Lower leg skin (tissue), 4 donors: ENCODE data around the gene ALG5. TPM values are rescaled to one million over a fixed set of nuclear protein-coding genes. Genes with fewer than 3 reads are reported as not detected.

Experiments
- DNase-seq, 2 donors: peaks; one replicate each; pipeline ENCODE4 v3.0.0-alpha.2; 2019; ENCODE audit warnings: low spot score in 2 of 2
- H3K4me3 ChIP-seq: fragments of 200-600 bp; sonication (generic); 2 replicates; pipeline ENCODE4 v1.5.1; 2017; ENCODE audit warnings: mild to moderate bottlenecking, low read depth; ENCODE audit not compliant: poor library complexity, severe bottlenecking
- POLR2A ChIP-seq, 2 donors: fragments of 450-650 bp; IDR thresholded peaks; one replicate each; pipeline ENCODE4 v1.6.1; 2016 to 2017; ENCODE audit warnings: antibody characterized with exemption in 2 of 2, mild to moderate bottlenecking in 1 of 2, moderate library complexity in 1 of 2
- WGBS, 2 donors: methylation state at CpG; one replicate each; pipeline ENCODE4 v1.1.5; 2018; 5-methylcytosine and 5-hydroxymethylcytosine counted together
- intact Hi-C: fragments of 100-400 bp; cut with DNase I; formaldehyde crosslinking; loops from one replicate; pipeline ENCODE4 v1.15.0; 2023; ENCODE audit warnings: low total_unique reads
- total RNA-seq, 4 donors: library from RNA; depleted of rRNA; stranded (reverse); fragments of >200 nt; gene quantifications; one replicate each; pipeline ENCODE4 v1.1.0, GENCODE V29; 2016
- TF ChIP-seq, protein P1 (sequence below), 3 donors: fragments of 450-650 bp; IDR thresholded peaks; one replicate each; pipeline ENCODE4 v1.5.1; 2016; ENCODE audit warnings: antibody characterized with exemption in 3 of 3, mild to moderate bottlenecking in 3 of 3, moderate library complexity in 2 of 3

The ALG5 gene
- total RNA-seq, result 10 to 100 TPM; 11.8 to 28.1 (median 20.4) TPM

- intact Hi-C loops, result no loop called here
- WGBS, 2 donors, result 0 to 1% methylated on average over 36 to 50 of the region's 52 CpGs
- peak; percentile 80 to 97 for DNase-seq
- TF ChIP-seq, protein P1, sequence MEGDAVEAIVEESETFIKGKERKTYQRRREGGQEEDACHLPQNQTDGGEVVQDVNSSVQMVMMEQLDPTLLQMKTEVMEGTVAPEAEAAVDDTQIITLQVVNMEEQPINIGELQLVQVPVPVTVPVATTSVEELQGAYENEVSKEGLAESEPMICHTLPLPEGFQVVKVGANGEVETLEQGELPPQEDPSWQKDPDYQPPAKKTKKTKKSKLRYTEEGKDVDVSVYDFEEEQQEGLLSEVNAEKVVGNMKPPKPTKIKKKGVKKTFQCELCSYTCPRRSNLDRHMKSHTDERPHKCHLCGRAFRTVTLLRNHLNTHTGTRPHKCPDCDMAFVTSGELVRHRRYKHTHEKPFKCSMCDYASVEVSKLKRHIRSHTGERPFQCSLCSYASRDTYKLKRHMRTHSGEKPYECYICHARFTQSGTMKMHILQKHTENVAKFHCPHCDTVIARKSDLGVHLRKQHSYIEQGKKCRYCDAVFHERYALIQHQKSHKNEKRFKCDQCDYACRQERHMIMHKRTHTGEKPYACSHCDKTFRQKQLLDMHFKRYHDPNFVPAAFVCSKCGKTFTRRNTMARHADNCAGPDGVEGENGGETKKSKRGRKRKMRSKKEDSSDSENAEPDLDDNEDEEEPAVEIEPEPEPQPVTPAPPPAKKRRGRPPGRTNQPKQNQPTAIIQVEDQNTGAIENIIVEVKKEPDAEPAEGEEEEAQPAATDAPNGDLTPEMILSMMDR (IDR thresholded peaks at IDR 0.05), result no peak
- TF ChIP-seq POLR2A (IDR thresholded peaks at IDR 0.05), result no peak
- H3K4me3 ChIP-seq, result peak within 1 kb of the TSS; percentile 93
These were observed at the start of gene ALG5 for GRCh38 chr13:36999054-36999714. TSS of gene ALG5 (minus strand) at chr13:36999340. CDS start at chr13:36999300, 40 bp downstream.

DNA sequence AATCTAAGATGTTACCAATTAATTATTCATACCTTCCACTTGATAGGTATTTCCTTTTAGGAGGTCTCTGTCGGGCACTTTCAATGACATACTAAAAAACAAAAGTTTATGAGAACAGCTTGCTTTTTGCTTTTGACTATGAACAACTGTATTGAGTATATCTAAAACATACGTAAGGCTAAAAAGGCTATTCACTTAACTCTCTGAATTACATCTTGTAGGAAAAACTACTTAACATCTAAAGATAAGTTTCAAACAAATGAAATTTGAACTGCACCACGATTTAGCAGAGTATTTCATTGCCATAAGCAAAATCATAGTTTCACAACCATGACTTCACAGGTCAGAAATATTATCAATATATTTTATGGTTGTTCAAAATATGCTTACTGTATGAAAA, 48.7 kb upstream of the ALG5 start:
- 81 to 84% methylated on average over 3 of the region's 3 CpGs for WGBS, 2 donors
- intact Hi-C loops, result no loop called here
- no peak for DNase-seq
- TF ChIP-seq, protein P1 (IDR thresholded peaks at IDR 0.05), result no peak
- no peak for TF ChIP-seq POLR2A (IDR thresholded peaks at IDR 0.05)
- no peak overlapping the region for H3K4me3 ChIP-seq

DNA sequence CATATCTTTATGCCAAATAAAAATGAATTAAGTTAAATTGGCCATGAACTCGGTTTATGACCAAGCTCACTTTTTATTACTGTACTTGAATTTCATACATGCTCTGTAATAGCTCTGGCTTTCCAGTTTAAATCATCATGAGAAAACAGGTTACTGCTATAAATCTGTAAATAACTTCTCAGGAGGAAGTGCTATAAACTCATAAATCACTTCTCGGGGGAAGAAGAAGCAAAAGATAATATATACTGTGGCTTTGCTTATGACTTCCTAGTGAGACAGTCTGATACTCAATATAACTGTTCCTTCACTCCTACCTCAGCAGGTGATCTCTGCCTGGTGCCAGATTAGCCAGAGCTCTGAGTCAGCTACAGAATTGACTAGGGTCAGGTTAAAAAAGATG, 47.9 kb upstream of the ALG5 start:
- TF ChIP-seq, protein P1 (IDR thresholded peaks at IDR 0.05), result no peak
- no peak for TF ChIP-seq POLR2A (IDR thresholded peaks at IDR 0.05)
- intact Hi-C loops, result no loop called here
- H3K4me3 ChIP-seq, result no peak overlapping the region
- 73 to 75% methylated on average over 2 of the region's 2 CpGs for WGBS, 2 donors
- DNase-seq, result no peak

DNA sequence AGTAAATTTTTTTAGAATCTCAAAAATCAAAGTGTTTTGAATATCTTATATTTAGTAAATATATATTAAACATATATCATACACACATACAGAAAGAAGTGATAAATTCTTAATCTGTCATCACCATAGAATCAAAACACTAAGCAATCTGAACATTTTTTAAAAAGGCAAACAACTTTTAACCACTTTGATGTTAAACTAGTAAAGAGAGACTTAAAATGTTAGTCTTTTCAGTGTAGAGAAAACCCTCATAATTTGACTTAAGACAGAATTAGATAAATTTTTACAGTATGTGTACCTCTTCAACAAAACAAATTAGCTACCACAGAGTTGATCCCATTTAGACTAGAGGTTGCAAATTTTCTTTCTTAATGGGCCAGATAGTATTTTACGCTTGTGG, 46.9 kb upstream of the ALG5 start:
- no peak for DNase-seq
- intact Hi-C loops, result no loop called here
- H3K4me3 ChIP-seq, result no peak overlapping the region
- 97 to 100% methylated on average over 1 of the region's 1 CpG for WGBS, 2 donors
- TF ChIP-seq POLR2A (IDR thresholded peaks at IDR 0.05), result no peak
- TF ChIP-seq, protein P1 (IDR thresholded peaks at IDR 0.05), result no peak

- H3K4me3 ChIP-seq, result no peak overlapping the region
- intact Hi-C loops, result no loop called here
- no peak for DNase-seq
- no peak for TF ChIP-seq POLR2A (IDR thresholded peaks at IDR 0.05)
- TF ChIP-seq, protein P1 (IDR thresholded peaks at IDR 0.05), result no peak
These were observed 41.6 kb upstream of the ALG5 start for GRCh38 chr13:37040789-37041188.

DNA sequence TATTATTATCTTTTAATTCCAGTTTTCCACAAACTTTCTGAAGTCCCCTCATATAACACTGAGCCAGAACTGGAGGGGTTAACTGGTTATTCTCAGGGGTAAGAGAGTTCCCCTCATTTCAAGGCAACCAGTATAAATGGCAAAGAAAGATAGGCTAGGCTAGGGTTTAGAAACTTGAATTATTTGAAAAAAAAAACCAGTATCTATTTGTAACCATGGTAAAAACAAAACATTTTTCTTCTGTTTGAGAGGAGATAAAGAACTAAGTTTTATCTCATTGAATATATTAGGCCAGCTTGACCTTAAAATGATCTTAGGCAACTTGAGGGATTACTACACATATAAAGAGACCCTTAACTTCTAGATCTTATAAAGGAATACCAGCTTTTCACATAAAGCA, 40.8 kb upstream of the ALG5 start:
- H3K4me3 ChIP-seq, result no peak overlapping the region
- intact Hi-C loops, result no loop called here
- no peak for DNase-seq
- no peak for TF ChIP-seq POLR2A (IDR thresholded peaks at IDR 0.05)
- TF ChIP-seq, protein P1 (IDR thresholded peaks at IDR 0.05), result no peak
